Measurements from ENCODE around the gene HMSD.

HMSD gene

DNA sequence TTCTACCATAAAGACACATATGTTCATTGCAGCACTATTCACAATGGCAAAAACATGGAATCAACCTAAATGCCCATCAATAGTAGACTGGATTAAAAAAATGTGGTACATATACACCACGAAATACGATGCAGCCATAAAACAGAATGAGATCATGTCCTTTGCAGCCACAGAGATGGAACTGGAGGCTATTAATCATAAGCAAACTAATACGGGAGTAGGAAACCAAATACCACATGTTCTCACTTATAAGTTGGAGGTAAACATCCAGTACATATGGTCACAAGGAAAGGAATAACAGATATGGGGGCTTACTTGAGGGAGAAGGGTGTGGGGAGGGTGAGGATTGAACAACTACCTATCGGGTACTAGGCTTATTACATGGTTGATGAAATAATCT lies 7.7 kb downstream of the HMSD start:
- no peak for DNase-seq (ENCODE audit: low read depth)

DNA sequence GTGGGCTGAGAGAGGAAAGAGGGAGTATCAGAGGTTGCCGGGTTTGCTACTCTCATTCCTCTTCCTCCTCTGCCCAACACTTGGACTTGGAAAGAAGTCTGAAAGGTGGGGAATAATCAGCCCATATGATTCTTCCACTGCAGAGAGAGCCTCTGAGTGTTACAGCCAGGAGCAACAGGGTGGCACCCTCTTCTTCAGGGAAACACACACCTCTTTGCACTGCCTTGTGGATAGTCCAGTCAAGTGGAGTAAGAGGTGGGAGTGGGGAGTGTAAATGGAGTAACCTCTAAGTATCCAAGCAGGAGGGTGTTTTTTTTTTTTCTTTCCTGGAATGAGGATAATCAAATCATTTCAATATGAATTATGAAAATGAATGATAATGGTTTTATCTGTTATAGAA lies 11.8 kb downstream of the HMSD start:
- no peak for DNase-seq (ENCODE audit: low read depth)

DNA sequence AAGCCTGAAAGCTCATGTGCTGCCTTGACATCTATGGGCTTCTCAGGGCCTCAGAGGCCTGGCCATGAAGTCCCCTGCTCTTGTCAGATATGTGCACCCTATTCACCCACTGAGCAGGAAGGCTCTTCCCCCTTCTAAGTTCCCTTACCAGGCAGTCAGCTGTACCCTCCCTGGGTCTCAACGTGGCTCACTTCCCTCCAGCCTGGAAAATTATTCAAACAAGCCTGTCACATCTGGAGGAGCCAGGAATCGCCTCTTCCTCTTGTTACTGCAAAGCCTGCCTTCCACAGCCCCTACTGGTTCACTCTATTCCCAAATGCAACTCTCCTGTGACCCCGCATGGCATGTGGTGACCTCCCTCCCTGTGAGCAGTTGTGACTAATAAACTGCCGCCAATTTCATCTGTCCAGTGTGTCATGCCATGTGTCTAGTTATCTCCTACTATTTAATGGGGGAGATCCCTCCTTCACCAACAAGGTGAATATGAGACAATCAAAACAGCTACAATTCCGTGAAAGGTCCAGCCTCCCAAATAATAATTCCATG lies 12.4 kb downstream of the HMSD start:
- DNase-seq (ENCODE audit: low read depth), result no peak

DNA sequence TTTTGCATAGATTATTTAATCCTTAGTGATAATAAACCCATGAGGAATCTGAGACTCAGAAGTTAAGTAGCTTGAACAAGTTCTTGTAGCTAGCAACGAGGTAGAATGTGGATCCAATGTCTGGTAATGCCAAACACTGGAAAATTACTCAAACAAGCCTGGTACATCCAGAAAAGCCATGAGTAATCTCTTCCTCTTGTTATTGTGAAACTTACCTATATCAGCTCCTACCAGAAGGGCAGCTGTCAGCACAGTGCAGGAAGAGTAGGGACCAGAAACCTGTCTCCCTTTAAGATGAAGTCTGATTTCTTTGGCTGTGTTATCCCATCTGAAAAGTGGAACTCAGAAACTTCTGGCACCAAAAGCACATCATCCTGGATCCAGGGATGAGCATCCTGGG lies 13.0 kb downstream of the HMSD start:
- no peak for DNase-seq (ENCODE audit: low read depth)

DNA sequence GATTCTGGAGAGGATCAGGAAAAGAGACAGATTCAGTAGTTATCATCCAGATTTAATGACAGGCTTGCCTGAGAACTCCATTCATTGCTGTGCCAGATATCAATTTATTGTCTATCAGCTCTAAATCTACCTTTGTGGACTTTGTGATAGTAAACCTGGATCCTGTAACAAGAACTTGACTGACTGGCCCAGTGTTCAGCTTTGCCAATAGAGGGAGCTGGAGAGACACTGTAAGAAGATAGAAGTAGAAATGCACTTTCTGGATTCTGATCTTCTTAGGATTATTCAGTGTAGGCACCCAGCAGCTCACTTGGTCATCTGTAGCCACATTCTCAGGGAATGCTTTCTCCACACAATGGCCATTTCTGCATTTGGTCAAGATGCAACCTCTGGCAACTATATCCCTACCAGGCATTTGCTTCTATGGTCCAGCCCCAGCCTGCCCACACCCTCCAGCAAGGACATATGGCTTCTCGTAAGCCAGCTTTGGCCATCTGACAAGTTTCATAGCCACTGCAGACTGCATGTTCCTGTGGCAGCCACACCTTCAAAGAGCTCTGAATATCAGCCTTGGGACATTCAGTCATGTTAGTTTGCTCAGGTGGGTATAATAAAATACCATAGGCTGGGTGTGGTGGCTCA lies 14.6 kb downstream of the HMSD start:
- DNase-seq (ENCODE audit: low read depth), result peak; percentile 12

DNA sequence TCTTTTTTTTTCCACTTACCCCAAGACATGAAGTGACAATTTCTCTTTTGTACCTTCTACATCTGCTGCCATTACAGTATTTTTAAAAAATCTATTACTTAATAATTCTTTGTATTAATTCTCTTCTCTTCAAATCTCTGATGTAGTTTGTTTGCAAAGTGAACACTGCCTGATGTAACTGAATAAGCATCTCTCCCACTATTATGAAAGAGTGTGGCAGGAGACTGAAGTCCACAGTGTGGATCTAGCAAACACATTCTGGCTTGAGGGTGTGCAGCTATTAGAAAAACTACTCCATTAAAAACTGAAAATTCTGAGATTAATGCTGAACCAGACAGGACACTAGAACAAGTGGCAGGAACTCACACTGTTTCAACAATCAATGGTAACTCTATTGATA lies 15.8 kb downstream of the HMSD start:
- no peak for DNase-seq (ENCODE audit: low read depth)

DNA sequence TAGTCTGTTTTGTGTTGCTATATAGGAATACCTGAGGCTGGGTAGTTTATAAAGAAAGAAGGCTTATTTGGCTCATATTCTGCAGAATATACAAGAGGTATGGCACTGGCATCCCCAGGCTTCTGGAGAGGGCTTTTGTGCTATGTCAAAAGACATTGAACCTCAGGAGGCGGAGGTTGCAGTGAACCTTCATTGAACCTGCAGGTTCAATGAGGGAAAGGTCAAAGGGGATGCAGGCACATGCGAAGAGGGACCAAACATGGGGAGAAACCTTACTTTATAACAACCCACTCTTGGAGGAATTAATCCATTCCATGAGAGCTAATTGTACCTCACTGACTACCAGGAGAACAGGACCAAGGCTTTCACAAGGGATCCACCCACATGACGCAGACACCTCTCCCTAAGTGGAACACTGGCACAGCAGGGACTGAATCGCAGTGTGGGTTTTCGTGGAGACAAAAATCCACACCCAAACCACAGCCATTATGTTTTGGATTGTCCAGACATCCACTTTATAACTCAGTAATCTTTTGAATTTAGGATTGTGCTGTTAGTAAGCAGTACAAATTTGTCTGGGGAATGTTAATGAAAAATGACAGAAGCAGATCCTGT lies 16.7 kb downstream of the HMSD start:
- no peak for DNase-seq (ENCODE audit: low read depth)

DNA sequence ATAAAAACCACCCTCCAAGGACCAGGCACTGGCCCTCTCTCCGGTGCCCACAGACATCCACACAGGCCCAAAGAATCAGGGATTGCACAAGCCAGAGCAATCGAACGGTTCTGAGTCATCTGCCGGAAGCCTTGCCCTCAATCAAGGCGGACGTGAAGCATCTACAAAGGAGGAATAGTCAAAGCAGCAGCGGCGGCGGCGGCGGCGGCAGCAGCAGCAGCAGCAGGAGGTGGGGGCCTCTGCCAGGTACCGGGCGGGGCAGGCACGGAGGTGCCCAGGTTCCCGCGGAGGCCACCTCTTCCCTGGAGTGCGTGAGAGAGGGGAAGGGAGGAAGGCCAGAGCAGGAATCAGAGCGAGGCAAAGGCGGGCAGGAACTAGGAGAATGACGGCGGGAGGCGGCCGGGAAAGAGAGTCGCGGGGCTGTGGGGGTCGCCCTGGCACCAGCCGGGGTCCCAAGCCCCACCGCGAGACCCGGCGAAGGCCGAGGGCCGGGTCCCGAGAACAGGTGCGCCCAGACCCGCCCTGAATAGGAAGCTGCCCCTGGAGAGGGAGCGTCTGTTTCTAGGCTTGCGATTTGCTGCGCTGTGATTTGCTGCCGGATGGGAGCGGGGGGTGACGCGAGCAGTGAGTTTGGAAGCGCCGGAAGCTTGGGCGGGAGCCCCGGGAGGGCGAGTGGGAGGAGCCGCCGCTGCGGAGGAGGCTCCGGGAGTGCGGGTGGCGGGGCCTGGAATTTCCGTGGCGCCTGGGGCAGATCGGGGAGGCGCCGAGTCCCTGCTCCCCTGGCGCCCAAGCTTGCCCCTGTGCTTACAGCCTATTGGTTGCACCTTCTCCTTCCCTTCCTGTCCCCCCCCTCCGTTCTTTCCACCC lies 21.1 kb downstream of the HMSD start, which contains the start of gene SERPINB8:
TSS of gene SERPINB8 (plus strand) at position 140 of the 867 bp plus-strand sequence. CDS start 8,228 bp downstream, outside the sequence.
- peak; percentile 72 for DNase-seq (ENCODE audit: low read depth)

DNA sequence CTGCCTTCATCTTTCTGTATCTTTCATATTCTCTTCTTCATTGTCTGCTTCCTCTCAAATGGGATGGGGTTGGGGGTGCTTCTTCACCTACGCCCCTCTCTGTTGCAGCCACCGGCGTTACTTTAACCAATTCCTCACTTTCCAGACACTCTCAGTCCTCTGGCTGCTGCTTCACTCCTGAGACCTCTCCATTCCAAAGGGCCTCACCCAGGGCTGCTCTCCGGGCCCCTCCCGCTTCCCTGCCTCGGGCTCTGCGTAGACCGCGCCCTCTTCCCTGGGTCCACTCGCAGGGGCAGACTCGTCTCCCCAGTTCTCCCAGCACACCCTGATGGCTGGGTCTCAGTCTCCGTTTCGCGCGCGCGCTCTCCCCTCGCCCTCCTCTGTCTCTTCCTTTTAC lies 21.7 kb downstream of the HMSD start:
- no peak for DNase-seq (ENCODE audit: low read depth)

DNA sequence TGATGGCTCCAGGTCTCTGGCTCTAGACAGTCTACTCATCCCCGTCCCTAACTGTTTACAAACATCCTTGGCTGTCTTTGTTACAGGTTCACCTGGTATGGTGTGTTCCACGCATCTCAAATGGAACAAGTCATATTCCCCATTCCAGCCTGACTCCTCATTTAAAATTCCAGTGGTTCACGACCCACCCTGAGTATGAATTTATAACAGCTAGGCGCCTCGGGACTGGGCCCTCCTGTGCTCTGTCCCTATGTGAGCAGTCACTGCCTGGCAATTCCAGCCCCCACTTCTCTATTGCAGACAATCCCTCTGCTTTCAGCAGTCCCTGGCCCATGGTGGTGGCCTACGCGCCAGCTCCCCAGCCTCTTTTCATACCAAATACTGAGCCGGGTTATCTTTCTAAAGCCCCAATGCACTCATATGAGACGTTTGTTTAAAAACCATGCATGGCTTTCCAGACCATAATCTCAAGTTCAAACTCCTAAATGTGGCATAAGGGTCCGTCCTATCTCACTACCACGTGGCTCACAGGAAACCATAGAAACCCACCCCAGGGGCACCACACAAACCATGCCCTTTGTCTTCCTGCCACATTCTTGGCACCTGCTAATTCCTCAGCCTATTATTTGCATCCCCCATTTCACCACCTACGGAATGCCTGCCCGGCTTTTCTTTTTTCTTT lies 22.4 kb downstream of the HMSD start:
- no peak for DNase-seq (ENCODE audit: low read depth)

DNA sequence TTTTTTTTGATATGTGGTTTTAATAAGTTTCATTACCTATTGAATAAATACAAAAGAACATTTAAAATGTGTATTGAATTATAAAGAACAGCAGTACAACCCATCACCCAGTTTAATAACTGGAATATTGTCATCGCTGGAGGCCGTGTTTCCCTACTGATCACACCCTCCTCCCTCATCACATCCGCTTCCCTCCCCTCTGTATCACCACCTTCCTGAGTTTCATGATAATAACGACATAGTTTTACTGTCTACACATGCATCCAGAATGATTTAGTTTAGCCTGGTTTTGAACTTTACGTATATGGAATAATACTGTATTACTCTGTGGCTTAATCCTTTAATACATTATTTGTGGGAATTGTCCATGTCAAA lies 22.9 kb downstream of the HMSD start:
- no peak for DNase-seq (ENCODE audit: low read depth)

DNA sequence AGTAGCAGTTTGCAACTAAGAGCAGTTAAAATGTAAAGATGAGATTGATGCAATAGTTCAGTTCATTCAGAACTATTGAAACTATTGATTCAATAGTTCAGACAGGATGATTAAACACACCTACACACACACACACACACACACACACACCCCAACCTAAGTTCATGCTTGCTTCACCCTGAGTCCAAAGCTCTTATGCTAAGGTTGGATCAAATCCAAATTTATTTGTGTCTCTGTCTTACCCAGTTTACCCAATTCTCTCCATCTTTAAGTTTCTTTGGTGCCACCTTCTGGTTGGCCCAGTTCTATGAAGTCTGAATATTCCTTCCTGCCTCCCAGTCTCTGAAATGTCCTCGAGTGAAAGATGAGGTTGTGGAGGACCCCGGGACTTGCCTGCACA lies 25.9 kb downstream of the HMSD start:
- no peak for DNase-seq (ENCODE audit: low read depth)

DNA sequence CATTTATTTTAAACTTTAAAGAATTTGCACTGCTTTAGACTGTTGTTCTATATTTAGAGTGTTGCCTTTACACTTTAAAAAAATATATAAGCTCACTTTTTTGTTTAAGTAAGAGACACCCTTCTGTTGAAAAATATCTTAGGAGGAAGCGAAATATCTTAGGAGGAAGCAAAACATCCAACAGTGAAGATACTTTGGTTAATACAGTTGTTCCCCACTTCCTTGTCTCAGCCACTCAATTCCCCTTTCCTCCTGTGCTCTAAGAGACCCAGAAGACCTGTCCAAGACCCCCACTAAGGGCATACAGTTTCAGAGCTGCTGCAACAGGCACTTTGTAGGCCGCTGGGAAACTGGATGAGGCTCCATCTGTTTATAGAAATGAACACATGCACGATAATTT lies 26.5 kb downstream of the HMSD start:
- DNase-seq (ENCODE audit: low read depth), result no peak

DNA sequence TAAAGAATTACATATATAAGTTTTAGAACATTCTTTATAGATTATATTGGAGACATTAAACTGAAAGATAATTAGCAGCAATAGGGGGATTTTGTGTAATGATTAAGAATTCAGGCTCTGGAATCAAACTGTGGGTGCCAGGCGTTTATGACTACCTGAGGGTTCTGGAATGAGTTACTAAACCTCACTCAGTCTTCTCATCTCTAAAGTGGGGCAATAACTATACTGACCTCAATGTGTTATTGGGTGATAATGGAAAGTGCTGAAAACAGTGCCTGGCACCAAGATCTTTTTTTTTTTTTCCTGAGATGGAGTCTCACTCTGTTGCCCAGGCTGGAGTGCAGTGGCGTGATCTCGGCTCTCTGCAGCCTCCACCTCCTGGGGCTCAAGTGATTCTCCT lies 27.9 kb downstream of the HMSD start:
- DNase-seq (ENCODE audit: low read depth), result no peak

DNA sequence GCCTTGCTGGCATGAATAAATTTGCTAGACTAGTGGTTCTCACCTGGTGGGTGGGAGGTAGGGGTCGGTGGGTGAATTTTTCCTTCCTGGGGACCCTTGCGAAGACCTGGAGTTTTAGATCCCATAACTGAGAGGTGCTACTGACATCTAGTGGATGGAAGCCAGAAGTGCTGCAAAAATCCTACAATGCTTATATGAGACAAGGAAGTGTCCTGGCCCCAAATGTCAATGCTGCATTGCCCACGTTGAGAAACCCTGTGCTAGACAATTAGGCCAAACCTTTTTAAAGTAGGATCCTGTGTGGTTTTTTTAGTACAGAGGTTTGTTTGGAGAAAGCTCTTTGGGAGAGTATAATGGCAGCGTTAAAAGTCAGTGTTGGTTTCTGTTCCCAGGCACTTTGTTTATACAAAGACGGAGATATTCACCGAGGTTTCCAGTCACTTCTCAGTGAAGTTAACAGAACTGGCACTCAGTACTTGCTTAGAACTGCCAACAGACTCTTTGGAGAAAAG lies 30.4 kb downstream of the HMSD start:
- no peak for DNase-seq (ENCODE audit: low read depth)

DNA sequence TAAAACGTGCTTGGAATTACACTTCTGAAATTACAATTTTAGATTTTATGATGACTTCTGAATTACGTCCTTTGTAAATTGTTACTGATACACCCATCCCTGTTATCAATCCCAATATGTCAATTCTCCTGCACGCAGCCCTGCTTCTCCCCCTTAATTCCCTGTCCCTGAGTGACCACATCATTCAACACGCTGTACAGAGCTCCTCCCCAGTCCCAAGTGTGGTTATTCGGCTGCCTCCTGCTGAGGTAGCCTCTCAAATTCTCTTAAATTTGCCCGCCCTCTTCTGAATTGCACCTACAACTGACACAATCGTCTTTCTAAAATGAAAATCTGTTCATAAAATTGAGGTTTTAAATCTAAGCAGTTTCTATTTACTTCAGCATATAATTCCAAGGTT lies 30.9 kb downstream of the HMSD start:
- DNase-seq (ENCODE audit: low read depth), result no peak

DNA sequence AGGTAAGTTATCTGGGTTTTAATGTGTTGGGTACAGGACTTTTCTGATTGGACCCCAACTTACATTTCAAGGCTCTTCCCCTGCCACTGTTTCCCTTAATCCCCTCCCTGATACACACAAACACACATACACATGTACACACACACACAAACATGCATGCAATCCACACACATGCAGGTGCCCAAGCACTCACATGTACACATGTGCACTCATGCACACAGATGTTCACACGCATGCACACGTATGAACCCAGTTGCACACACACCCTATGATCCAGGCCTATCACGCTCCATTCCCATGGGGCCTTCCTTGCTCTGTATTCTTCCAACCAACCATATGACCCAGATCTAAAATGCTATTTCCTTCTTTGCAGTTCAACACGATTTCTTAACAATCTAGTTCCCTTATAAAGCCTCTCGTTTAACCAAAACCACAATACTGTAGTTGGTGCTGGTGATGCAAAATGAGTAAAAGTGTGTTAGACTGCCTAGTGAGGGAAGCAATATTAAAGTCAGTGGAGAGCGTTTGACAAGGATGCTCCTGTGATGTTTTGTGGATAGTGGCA lies 31.9 kb downstream of the HMSD start:
- no peak for DNase-seq (ENCODE audit: low read depth)

DNA sequence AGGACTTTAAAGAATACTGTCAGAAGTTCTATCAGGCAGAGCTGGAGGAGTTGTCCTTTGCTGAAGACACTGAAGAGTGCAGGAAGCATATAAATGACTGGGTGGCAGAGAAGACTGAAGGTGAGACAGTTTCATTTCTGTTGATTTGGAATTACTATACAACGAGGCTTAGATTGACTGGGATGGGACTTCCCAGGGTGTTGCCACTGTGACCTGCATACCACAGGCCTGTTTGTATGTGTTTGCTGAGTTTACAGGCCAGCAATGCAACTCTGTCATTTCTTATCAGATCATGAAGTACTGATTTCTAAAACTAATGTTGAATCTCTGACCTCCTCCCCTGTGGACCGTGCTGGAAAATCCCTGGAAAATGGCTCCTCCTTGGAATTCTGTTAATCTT lies 32.6 kb downstream of the HMSD start:
- no peak for DNase-seq (ENCODE audit: low read depth)

DNA sequence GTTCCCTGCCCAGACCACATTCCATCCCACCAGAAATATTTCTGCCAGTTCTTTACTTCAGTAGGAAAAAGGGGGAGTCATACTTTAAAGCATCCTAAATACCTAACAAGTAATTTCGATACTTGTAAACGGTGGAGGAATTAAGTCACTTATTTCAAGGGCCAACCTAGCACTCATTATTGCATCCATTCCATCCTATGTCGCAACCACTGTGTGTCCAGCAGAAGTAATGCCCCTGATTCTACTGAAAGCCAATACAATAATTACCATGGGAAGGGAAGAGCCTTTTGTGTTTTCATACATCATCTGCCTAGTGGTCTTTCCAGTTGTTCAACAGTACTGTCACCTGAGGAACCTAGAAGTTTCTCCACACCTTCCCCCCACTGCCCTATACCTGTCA lies 33.3 kb downstream of the HMSD start:
- DNase-seq (ENCODE audit: low read depth), result no peak

DNA sequence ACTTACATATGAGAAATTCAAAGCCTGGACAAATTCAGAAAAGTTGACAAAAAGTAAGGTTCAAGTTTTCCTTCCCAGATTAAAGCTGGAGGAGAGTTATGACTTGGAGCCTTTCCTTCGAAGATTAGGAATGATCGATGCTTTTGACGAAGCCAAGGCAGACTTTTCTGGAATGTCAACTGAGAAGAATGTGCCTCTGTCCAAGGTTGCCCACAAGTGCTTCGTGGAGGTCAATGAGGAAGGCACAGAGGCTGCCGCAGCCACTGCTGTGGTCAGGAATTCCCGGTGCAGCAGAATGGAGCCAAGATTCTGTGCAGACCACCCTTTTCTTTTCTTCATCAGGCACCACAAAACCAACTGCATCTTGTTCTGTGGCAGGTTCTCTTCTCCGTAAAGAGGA lies 37.8 kb downstream of the HMSD start:
- DNase-seq (ENCODE audit: low read depth), result no peak

DNA sequence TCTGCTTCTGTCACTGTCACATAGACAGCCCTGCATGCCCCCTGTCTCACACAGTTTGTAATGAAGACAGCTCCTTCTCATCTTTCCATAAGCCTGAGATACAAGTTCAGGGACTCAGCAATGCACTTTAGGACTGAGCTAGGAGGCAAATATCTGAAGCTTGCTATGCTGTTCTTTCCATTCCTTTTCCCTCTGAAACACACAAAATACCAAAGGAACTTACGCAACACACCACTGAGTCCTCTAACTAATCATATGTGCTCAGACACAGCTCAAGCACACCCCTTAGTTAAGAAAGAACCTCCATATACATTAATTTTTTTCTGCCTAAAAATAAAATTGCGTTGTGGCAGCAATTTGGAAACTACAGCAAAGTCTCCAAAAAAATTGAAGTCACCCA lies 38.6 kb downstream of the HMSD start:
- no peak for DNase-seq (ENCODE audit: low read depth)

DNA sequence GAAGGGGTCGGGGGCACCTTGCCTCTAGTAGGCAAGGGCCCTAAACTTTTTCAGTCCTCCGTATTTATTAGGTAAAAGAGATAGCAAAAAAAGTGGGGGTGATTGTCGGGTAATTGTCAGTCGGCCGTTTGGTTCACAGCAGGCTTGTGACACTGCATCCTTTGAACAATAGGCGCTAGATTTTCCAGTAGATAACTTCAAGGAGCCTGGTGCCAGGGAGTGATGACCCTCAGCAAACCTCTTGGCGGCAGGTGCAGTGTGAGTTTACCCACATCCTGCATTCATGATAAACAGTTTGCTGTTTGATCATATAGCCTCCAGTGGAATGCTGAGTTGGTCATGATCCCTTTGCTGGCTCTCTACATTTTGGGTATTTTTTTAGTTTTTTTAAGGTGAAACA lies 43.6 kb downstream of the HMSD start:
- DNase-seq (ENCODE audit: low read depth), result no peak

All from T-helper 22 cell (primary cell).